ENCODE data around the gene MPV17L2. TPM values are rescaled to one million over a fixed set of nuclear protein-coding genes. Genes with fewer than 3 reads are reported as not detected.

Gene MPV17L2
- total RNA-seq, 1 donor from 2014 or later: 12.5 TPM

DNA sequence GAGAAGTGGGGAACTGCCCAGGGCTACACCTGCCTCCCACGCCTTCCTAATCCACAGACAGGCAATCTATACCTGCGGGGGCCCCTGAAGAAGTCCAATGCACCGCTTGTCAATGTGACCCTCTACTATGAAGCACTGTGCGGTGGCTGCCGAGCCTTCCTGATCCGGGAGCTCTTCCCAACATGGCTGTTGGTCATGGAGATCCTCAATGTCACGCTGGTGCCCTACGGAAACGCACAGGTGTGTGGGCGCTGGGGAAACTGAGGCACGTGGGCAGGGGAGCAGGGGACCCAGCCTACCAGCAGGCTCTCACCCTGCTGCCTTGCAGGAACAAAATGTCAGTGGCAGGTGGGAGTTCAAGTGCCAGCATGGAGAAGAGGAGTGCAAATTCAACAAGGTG, 18.0 kb upstream of the MPV17L2 start:
- no peak for DNase-seq
- peak overlapping the region; percentile 83 for H3K4me3 ChIP-seq
- no peaks in the 10 kb centered on the region for H3K9me3 ChIP-seq (replicated peaks)
- TF ChIP-seq, protein P1, sequence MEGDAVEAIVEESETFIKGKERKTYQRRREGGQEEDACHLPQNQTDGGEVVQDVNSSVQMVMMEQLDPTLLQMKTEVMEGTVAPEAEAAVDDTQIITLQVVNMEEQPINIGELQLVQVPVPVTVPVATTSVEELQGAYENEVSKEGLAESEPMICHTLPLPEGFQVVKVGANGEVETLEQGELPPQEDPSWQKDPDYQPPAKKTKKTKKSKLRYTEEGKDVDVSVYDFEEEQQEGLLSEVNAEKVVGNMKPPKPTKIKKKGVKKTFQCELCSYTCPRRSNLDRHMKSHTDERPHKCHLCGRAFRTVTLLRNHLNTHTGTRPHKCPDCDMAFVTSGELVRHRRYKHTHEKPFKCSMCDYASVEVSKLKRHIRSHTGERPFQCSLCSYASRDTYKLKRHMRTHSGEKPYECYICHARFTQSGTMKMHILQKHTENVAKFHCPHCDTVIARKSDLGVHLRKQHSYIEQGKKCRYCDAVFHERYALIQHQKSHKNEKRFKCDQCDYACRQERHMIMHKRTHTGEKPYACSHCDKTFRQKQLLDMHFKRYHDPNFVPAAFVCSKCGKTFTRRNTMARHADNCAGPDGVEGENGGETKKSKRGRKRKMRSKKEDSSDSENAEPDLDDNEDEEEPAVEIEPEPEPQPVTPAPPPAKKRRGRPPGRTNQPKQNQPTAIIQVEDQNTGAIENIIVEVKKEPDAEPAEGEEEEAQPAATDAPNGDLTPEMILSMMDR (IDR thresholded peaks at IDR 0.05; ENCODE audit: borderline replicate concordance): no peak
- H3K4me1 ChIP-seq: peaks cover 47% of the 10 kb centered on the region
- no peaks in the 10 kb centered on the region for H3K27me3 ChIP-seq (ENCODE audit: low read depth)
- intact Hi-C loops (cut with micrococcal nuclease): no loop called here
- H3K36me3 ChIP-seq: no peaks in the 10 kb centered on the region
- H3K27ac ChIP-seq (replicated peaks): no peak overlapping the region

DNA sequence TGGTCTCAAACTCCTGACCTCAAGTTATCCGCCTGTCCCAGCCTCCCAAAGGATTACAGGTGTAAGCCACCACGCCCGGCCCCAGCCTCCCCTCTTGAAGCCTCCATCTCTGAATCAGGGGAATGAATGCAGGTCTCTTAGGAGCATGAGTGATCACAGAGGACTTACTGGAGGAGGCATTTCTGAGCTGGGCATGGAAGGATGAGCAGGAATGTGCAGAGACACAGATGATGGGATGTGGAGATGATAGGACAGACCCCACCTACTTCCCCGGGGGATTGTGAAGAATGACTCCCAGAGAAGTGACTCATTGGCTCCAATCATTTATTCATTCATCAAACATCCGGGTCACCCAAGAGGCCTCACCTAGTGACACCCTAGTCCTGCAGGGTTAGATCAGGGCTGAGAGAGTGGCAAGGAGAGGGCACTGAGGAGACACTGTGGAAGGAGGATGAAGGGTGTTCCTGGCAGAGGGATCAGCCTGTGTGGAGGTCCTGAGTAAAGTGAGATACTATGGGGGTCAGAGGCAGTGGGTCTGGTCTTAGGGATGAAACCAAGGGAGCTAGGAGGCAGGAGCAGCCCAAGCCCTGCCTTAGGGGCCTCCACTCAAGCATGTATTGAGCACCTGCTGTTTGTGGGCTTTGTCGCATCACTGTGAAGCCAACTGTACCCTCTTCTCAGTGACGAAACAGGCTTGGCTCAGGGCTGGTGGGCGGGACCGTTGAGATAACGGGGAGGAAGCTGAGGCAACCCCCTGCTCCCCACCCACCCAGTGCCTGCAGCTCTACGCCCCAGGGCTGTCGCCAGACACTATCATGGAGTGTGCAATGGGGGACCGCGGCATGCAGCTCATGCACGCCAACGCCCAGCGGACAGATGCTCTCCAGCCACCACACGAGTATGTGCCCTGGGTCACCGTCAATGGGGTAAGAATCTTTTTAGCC, 16.4 kb upstream of the MPV17L2 start:
- Histone ChIP-seq H3K4me3 (no peak overlapping the region), H3K9me3 (replicated peaks) (no peaks in the 10 kb centered on the region), H3K27me3 (ENCODE audit: low read depth) (no peaks in the 10 kb centered on the region), H3K4me1 (peaks cover 37% of the 10 kb centered on the region), H3K36me3 (no peaks in the 10 kb centered on the region), H3K27ac (replicated peaks) (no peak overlapping the region)
- DNase-seq: no peak
- TF ChIP-seq, protein P1 (IDR thresholded peaks at IDR 0.05; ENCODE audit: borderline replicate concordance): no peak
- intact Hi-C loops (cut with micrococcal nuclease): no loop called here

DNA sequence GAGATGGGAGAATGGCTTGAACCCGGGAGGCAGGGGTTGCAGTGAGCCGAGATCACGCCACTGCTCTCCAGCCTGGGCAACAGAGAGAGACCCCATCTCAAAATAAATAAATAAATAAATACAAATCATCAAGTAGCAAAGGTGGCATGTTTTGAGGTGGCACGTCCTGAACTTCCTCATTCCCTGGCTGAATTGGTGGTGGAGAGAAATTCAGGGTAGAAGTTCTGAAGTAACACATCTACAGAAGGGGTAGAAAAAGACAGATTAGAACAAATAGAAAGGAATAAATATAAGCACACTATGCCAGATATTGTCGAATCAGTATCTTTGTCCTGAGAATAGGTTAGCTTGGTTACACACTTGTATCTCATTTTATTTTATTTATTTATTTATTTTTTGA, 13.1 kb upstream of the MPV17L2 start:
- TF ChIP-seq, protein P1 (IDR thresholded peaks at IDR 0.05; ENCODE audit: borderline replicate concordance): no peak
- no peak for DNase-seq
- Histone ChIP-seq H3K4me3 (no peak overlapping the region), H3K9me3 (replicated peaks) (no peaks in the 10 kb centered on the region), H3K36me3 (no peaks in the 10 kb centered on the region), H3K4me1 (peaks cover 4% of the 10 kb centered on the region), H3K27ac (replicated peaks) (no peak overlapping the region), H3K27me3 (ENCODE audit: low read depth) (no peaks in the 10 kb centered on the region)
- intact Hi-C loops (cut with micrococcal nuclease): no loop called here

DNA sequence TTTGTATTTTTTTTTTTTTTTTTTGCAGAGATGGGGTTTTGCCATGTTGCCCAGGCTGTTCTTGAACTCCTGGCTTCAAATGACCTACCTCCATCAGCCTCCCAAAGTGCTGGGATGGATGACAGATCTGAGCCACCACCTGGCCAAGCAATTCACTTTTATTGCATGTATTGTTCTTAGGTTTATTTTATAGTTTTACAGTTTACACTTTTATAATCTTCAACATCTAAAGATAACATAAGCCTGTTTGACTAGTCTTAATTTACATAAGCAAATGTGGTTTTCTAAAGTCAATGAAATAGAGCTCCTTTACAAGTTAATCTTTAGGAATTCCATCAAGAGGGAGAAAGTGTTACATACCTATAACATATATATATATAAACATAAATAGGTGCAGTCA, 9.5 kb upstream of the MPV17L2 start:
- DNase-seq: no peak
- H3K9me3 ChIP-seq (replicated peaks): no peaks in the 10 kb centered on the region
- H3K36me3 ChIP-seq: no peaks in the 10 kb centered on the region

DNA sequence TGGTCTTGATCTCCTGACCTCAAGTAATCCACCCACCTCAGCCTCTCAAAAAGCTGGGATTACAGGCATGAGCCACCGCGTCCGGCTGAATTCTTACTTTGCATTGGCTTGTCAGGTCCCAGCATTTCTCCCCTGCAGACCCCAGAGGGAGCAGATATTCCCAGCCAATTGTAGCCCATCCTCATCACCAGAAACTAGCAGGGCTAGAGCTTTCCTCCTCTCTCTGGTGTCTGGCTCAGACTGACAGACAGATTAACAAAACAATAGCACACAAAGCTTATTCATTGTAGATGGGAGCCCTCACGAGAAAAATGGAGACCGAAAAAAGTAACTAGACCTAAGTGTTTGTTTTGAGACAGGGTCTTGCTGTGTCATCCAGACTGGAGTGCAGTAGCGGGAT, 7.5 kb upstream of the MPV17L2 start:
- intact Hi-C loops (cut with micrococcal nuclease): no loop called here
- H3K9me3 ChIP-seq (replicated peaks): no peaks in the 10 kb centered on the region
- no peak overlapping the region for H3K27ac ChIP-seq (replicated peaks)
- no peaks in the 10 kb centered on the region for H3K27me3 ChIP-seq (ENCODE audit: low read depth)
- no peaks in the 10 kb centered on the region for H3K4me1 ChIP-seq
- TF ChIP-seq, protein P1 (IDR thresholded peaks at IDR 0.05; ENCODE audit: borderline replicate concordance): no peak
- no peak for DNase-seq
- H3K36me3 ChIP-seq: no peaks in the 10 kb centered on the region
- H3K4me3 ChIP-seq: no peak overlapping the region

More for the DNA sequence above, 9.5 kb upstream of the MPV17L2 start:
- H3K4me1 ChIP-seq: no peaks in the 10 kb centered on the region
- no peak overlapping the region for H3K4me3 ChIP-seq
- H3K27ac ChIP-seq (replicated peaks): no peak overlapping the region
- TF ChIP-seq, protein P1 (IDR thresholded peaks at IDR 0.05; ENCODE audit: borderline replicate concordance): no peak
- intact Hi-C loops (cut with micrococcal nuclease): no loop called here
- no peaks in the 10 kb centered on the region for H3K27me3 ChIP-seq (ENCODE audit: low read depth)

All from left ventricle myocardium inferior (tissue), 1 donor.